Stomach (tissue), 19 donors: ENCODE measurements around the gene ALDOA. TPM values are rescaled to one million over a fixed set of nuclear protein-coding genes. Genes with fewer than 3 reads are reported as not detected.
A peak's percentile ranks its signal among the peaks of the same experiment; 100 is the strongest.

Experiments used
- DNase-seq, 2 donors: peaks; one replicate each; pipeline versions ENCODE4 v3.0.0 to v3.0.0-alpha.2; 2013 to 2019
- H3K27ac ChIP-seq, 5 donors: fragments of 200-600 bp in 4 of 5; sonication (generic) in 4 of 5; one replicate each; pipeline ENCODE4 v1.5.1; 2013 to 2019; ENCODE audit warnings: mild to moderate bottlenecking in 1 of 5, moderate library complexity in 1 of 5
- H3K27me3 ChIP-seq, 3 donors: fragments of 200-600 bp; sonication (generic); one replicate each; pipeline ENCODE4 v1.5.1; 2017 to 2019; ENCODE audit warnings: mixed run types in 1 of 3
- H3K36me3 ChIP-seq, 4 donors: fragments of 200-600 bp; sonication (generic); 1 replicate in 3 of 4; 2 replicates in 1 of 4; pipeline ENCODE4 v1.5.1; 2016 to 2019
- H3K4me1 ChIP-seq, 4 donors: fragments of 200-600 bp; sonication (generic); one replicate each; pipeline ENCODE4 v1.5.1; 2016 to 2019
- H3K4me3 ChIP-seq, 4 donors: fragments of 200-600 bp; sonication (generic) in 3 of 4; one replicate each; pipeline ENCODE4 v1.5.1; 2016 to 2019; ENCODE audit warnings: mild to moderate bottlenecking in 1 of 4
- H3K9me3 ChIP-seq, 4 donors: fragments of 200-600 bp; sonication (generic); one replicate each; pipeline ENCODE4 v1.5.1; 2016 to 2019
- EP300 ChIP-seq: sonication (generic); formaldehyde crosslinking; IDR thresholded peaks from one replicate; pipeline ENCODE4 v1.6.1; 2017; ENCODE audit warnings: antibody characterized with exemption
- POLR2A ChIP-seq, 4 donors: fragments of 450-650 bp; IDR thresholded peaks; one replicate each; pipeline ENCODE4 v1.6.1; 2016; ENCODE audit warnings: antibody characterized with exemption in 4 of 4, control low read depth in 2 of 4, mild to moderate bottlenecking in 1 of 4, moderate library complexity in 1 of 4
- POLR2AphosphoS5 ChIP-seq, 3 donors: sonication (generic); formaldehyde crosslinking; IDR thresholded peaks; one replicate each; pipeline ENCODE4 v1.6.1; 2016; ENCODE audit warnings: antibody characterized with exemption in 3 of 3
- WGBS, 5 donors: extraction: QIAGEN DNeasy Blood & Tissue Kit in 3 of 5; methylation state at CpG; one replicate each; pipeline versions ENCODE4 v1.1.5 to v1.1.7; 2013 to 2018; 5-methylcytosine and 5-hydroxymethylcytosine counted together
- intact Hi-C: fragments of 100-400 bp; cut with DNase I; formaldehyde crosslinking; loops from one replicate; pipeline ENCODE4 v1.15.1; 2023; ENCODE audit warnings: low total_unique reads
- long read RNA-seq, 10 donors: transcript quantifications; one replicate each; lab custom pipeline, GENCODE V29; 2026
- polyA plus RNA-seq, 3 donors: library from polyadenylated mRNA; stranded (reverse); fragments of 200-250 nt; gene quantifications; one replicate each; pipeline ENCODE4 v1.2.3, GENCODE V29; 2013
- total RNA-seq, 5 donors: library from RNA; depleted of rRNA; stranded (reverse); fragments of >200 nt; gene quantifications; one replicate each; pipeline versions ENCODE4 v1.1.0 to v1.2.3, GENCODE V29; 2014 to 2016
- TF ChIP-seq, protein P1 (sequence below), 7 experiments: fragments of 450-650 bp in 4 of 7; fragments of 200-600 bp in 3 of 7; sonication (generic) in 3 of 7; IDR thresholded peaks; one replicate each; pipeline ENCODE4 v1.5.1; 2016 to 2019; ENCODE audit warnings: antibody characterized with exemption in 7 of 7, control low read depth in 2 of 7, mild to moderate bottlenecking in 1 of 7
- donor health status: healthy with polysubstance abuse.
- donor health status: Bipolar disorder and iron deficiency.
- donor health status: healthy.

ALDOA gene
- total RNA-seq = 1,000 to 10,000 TPM in 1 of 5 donors, 100 to 1,000 TPM in 4; 180 to 2,515 (median 698) TPM
- polyA plus RNA-seq = 1,000 to 10,000 TPM in 1 of 3 donors, 100 to 1,000 TPM in 2; 740 to 1,310 (median 887) TPM
- long read RNA-seq, donor 1, transcript ALDOA-209 (9 exons, 1,579 nt) = major isoform, 81 of 105 reads
- long read RNA-seq, donor 1, partial matches to known transcripts = 16 of 105 reads
- long read RNA-seq, donor 1, other reads (novel, unspliced or antisense) = 0 of 105 reads
- long read RNA-seq, donor 2, transcript ALDOA-209 (9 exons, 1,579 nt) = major isoform, 128 of 139 reads
- long read RNA-seq, donor 2, transcript ALDOA-206 (9 exons, 1,550 nt) = minor isoform, 6 of 139 reads
- long read RNA-seq, donor 2, partial matches to known transcripts = 0 of 139 reads
- long read RNA-seq, donor 2, other reads (novel, unspliced or antisense) = 0 of 139 reads
- long read RNA-seq, donor 3, transcript ALDOA-206 (9 exons, 1,550 nt) = minor isoform, 6 of 123 reads
- long read RNA-seq, donor 3, transcript ALDOA-209 (9 exons, 1,579 nt) = major isoform, 111 of 123 reads
- long read RNA-seq, donor 3, partial matches to known transcripts = 0 of 123 reads
- long read RNA-seq, donor 3, other reads (novel, unspliced or antisense) = 0 of 123 reads
- long read RNA-seq, donor 4, transcript ALDOA-209 (9 exons, 1,579 nt) = major isoform, 16 of 18 reads
- long read RNA-seq, donor 4, partial matches to known transcripts = 0 of 18 reads
- long read RNA-seq, donor 4, other reads (novel, unspliced or antisense) = 0 of 18 reads
- long read RNA-seq, donor 5, transcript ALDOA-209 (9 exons, 1,579 nt) = major isoform, 148 of 199 reads
- long read RNA-seq, donor 5, transcript ALDOA-206 (9 exons, 1,550 nt) = minor isoform, 16 of 199 reads
- long read RNA-seq, donor 5, partial matches to known transcripts = 28 of 199 reads
- long read RNA-seq, donor 5, other reads (novel, unspliced or antisense) = 0 of 199 reads
- long read RNA-seq, donor 6, transcript ALDOA-209 (9 exons, 1,579 nt) = major isoform, 332 of 422 reads
- long read RNA-seq, donor 6, transcript ALDOA-206 (9 exons, 1,550 nt) = minor isoform, 14 of 422 reads
- long read RNA-seq, donor 6, transcript ALDOA-217 (2 exons, 554 nt) = minor isoform, 5 of 422 reads
- long read RNA-seq, donor 6, transcript ALDOA-219 (8 exons, 1,499 nt) = minor isoform, 7 of 422 reads
- long read RNA-seq, donor 6, partial matches to known transcripts = 54 of 422 reads
- long read RNA-seq, donor 6, other reads (novel, unspliced or antisense) = 0 of 422 reads
- long read RNA-seq, donor 7, transcript ALDOA-219 (8 exons, 1,499 nt) = minor isoform, 6 of 236 reads
- long read RNA-seq, donor 7, transcript ALDOA-206 (9 exons, 1,550 nt) = minor isoform, 8 of 236 reads
- long read RNA-seq, donor 7, transcript ALDOA-209 (9 exons, 1,579 nt) = major isoform, 206 of 236 reads
- long read RNA-seq, donor 7, partial matches to known transcripts = 12 of 236 reads
- long read RNA-seq, donor 7, other reads (novel, unspliced or antisense) = 0 of 236 reads
- long read RNA-seq, donor 8, transcript ALDOA-206 (9 exons, 1,550 nt) = minor isoform, 14 of 239 reads
- long read RNA-seq, donor 8, transcript ALDOA-219 (8 exons, 1,499 nt) = minor isoform, 10 of 239 reads
- long read RNA-seq, donor 8, transcript ALDOA-209 (9 exons, 1,579 nt) = major isoform, 189 of 239 reads
- long read RNA-seq, donor 8, partial matches to known transcripts = 16 of 239 reads
- long read RNA-seq, donor 8, other reads (novel, unspliced or antisense) = 0 of 239 reads
- long read RNA-seq, donor 9, transcript ALDOA-217 (2 exons, 554 nt) = minor isoform, 11 of 183 reads
- long read RNA-seq, donor 9, transcript ALDOA-219 (8 exons, 1,499 nt) = minor isoform, 10 of 183 reads
- long read RNA-seq, donor 9, transcript ALDOA-209 (9 exons, 1,579 nt) = major isoform, 121 of 183 reads
- long read RNA-seq, donor 9, transcript ALDOA-206 (9 exons, 1,550 nt) = minor isoform, 9 of 183 reads
- long read RNA-seq, donor 9, partial matches to known transcripts = 30 of 183 reads
- long read RNA-seq, donor 9, other reads (novel, unspliced or antisense) = 0 of 183 reads
- long read RNA-seq, donor 10, transcript ALDOA-209 (9 exons, 1,579 nt) = major isoform, 67 of 73 reads
- long read RNA-seq, donor 10, partial matches to known transcripts = 0 of 73 reads
- long read RNA-seq, donor 10, other reads (novel, unspliced or antisense) = 0 of 73 reads

DNA sequence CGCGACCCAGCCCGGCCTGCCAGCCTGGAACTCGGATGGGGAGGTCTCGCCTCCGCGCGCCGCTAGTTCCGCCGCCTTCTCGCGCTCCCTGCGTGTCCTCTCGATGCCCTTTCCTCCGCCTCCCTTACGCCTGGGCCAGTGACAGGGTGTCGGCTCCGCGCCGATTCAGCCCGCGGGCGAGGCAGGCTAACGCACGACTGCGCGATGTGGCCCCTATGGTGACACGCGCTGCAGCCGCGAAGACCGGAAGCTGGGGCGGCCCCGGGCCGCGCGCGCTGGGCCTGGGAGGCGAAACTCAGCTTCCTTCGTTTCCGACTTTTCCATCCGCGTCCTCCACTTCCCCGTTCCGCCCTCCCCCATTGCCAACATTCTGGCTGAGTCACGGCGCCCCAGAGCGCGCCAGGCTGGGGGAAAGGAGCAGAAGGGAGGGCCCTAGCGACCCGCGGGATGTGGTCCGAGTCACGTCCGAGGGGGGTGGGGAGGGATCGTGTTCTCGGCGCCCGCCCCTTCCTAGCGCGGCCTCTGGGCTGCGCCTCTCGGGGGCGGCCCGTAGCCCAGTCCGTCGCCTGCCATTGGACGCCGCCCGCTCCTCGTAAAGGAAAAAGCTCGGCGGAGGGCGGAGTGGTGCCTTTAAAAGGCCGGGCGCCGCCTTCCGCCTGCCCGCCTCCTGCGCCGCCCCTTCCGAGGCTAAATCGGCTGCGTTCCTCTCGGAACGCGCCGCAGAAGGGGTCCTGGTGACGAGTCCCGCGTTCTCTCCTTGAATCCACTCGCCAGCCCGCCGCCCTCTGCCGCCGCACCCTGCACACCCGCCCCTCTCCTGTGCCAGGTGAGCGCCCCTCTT is at the start of gene ALDOA:
TSS of gene ALDOA (plus strand) at position 659 of the 841 bp plus-strand sequence. CDS start 1,138 bp downstream, outside the sequence.
- H3K27ac ChIP-seq = peak within 1 kb of the TSS; percentile 93 to 100 (median 98)
- peak; percentile 86 to 98 (median 98) for TF ChIP-seq POLR2AphosphoS5 (IDR thresholded peaks at IDR 0.05)
- TF ChIP-seq, protein P1, sequence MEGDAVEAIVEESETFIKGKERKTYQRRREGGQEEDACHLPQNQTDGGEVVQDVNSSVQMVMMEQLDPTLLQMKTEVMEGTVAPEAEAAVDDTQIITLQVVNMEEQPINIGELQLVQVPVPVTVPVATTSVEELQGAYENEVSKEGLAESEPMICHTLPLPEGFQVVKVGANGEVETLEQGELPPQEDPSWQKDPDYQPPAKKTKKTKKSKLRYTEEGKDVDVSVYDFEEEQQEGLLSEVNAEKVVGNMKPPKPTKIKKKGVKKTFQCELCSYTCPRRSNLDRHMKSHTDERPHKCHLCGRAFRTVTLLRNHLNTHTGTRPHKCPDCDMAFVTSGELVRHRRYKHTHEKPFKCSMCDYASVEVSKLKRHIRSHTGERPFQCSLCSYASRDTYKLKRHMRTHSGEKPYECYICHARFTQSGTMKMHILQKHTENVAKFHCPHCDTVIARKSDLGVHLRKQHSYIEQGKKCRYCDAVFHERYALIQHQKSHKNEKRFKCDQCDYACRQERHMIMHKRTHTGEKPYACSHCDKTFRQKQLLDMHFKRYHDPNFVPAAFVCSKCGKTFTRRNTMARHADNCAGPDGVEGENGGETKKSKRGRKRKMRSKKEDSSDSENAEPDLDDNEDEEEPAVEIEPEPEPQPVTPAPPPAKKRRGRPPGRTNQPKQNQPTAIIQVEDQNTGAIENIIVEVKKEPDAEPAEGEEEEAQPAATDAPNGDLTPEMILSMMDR (IDR thresholded peaks at IDR 0.05) = peak in 2 of 7 experiments; percentile 5 to 10
- TF ChIP-seq POLR2A (IDR thresholded peaks at IDR 0.05) = peak in 2 of 4 donors; percentile 90 to 98
- peak; percentile 27 for TF ChIP-seq EP300
- H3K4me1 ChIP-seq = peaks cover 49 to 67% (median 60%) of the 10 kb centered on the region in 4 donors
- H3K9me3 ChIP-seq = no peaks in the 10 kb centered on the region
- intact Hi-C loops = no loop called here
- DNase-seq = peak; percentile 98 to 99
- peaks cover 33 to 38% (median 36%) of the 10 kb centered on the region in 4 donors for H3K36me3 ChIP-seq
- 0 to 1% (median 0%) methylated on average over 50 to 99 of the region's 99 CpGs for WGBS, 5 donors
- H3K27me3 ChIP-seq = no peaks in the 10 kb centered on the region
- H3K4me3 ChIP-seq = peak within 1 kb of the TSS; percentile 75 to 96 (median 80)

DNA sequence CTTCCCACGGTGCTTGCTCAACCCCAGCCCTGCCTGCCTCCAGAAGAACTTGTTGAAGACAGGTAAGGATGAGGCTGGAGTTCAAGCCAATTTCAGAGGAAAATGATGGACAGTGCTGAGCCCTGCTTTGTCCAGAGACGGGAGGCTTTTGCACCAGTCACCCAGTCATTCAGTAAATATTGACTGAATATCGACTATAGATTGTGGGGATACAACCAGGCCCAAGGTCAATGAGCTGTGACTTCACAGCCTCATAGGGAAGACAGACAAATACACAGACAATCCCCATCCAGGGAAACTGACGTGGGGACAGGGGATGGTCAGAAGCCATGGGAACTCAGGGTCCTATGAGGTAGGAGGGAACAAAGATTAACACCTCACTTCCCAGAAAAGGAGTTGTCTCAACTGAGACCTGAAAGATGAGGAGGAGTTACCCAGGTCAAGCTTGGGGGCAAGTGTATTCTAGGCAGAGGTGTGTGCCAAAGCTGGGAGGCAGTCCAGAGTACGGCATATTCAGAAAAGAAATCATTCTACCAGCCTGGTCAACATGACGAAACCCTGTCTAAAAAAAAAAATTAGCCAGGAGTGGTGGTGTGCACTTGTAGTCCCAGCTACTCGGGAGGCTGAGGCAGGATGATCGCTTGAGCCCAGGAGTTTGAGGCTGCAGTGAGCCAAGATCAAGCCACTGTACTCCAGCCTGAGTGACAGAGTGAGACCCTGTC is 48.8 kb upstream of the ALDOA start:
- Histone ChIP-seq H3K27me3 (peaks cover 0 to 12% (median 8%) of the 10 kb centered on the region in 3 donors), H3K27ac (no peak overlapping the region), H3K9me3 (no peaks in the 10 kb centered on the region), H3K4me3 (no peak overlapping the region), H3K4me1 (peaks cover 9 to 16% (median 13%) of the 10 kb centered on the region in 4 donors), H3K36me3 (no peaks in the 10 kb centered on the region)
- TF ChIP-seq, protein P1 (IDR thresholded peaks at IDR 0.05) = no peak
- TF ChIP-seq EP300 = no peak
- intact Hi-C loops = no loop called here
- DNase-seq = no peak
- WGBS, 5 donors = 57 to 68% (median 60%) methylated on average over 8 of the region's 8 CpGs
